ENCODE measurements around the gene SF3B3.
"Not testable (repeated sequence)": the region's sequence is repeated elsewhere in the genome, so short reads cannot be mapped to it uniquely, and the experiment has no call there.

DNA sequence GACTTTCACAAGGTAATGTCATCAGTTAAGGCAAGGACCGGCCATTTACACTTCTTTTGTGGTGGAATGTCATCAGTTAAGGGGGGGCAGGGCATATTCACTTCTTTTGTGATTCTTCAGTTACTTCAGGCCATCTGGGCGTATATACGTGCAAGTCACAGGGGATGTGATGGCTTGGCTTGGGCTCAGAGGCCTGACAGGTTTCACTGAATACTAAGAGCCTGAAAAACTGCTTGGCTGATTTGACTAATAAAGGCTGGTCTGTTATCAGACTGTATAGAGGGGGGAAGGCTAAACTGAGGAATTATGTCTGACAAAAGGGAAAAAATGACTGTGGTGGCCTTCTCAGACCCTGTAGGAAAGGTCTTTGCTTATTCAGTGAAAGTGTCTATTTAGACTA lies 98.2 kb downstream of the SF3B3 start:
- not testable (repeated sequence) for TF ChIP-seq POLR2AphosphoS5, EP300, POLR2A (IDR thresholded peaks at IDR 0.05)
- TF ChIP-seq, protein P1, sequence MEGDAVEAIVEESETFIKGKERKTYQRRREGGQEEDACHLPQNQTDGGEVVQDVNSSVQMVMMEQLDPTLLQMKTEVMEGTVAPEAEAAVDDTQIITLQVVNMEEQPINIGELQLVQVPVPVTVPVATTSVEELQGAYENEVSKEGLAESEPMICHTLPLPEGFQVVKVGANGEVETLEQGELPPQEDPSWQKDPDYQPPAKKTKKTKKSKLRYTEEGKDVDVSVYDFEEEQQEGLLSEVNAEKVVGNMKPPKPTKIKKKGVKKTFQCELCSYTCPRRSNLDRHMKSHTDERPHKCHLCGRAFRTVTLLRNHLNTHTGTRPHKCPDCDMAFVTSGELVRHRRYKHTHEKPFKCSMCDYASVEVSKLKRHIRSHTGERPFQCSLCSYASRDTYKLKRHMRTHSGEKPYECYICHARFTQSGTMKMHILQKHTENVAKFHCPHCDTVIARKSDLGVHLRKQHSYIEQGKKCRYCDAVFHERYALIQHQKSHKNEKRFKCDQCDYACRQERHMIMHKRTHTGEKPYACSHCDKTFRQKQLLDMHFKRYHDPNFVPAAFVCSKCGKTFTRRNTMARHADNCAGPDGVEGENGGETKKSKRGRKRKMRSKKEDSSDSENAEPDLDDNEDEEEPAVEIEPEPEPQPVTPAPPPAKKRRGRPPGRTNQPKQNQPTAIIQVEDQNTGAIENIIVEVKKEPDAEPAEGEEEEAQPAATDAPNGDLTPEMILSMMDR (IDR thresholded peaks at IDR 0.05) = not testable (repeated sequence)

Data from upper lobe of left lung (tissue), 4 donors.